K562 (cell line): Measurements from ENCODE around the gene P2RX1.

Experiments
- JUND ChIP-seq, 2 experiments: IDR thresholded peaks; 2 replicates in 1 of 2; 3 replicates in 1 of 2; pipeline ENCODE4 v1.6.1; 2011; ENCODE audit warnings: borderline replicate concordance in 2 of 2, low read depth in 2 of 2, low read length in 2 of 2, improper control_type of control experiment in 1 of 2, missing biosample characterization in 1 of 2, missing genetic modification characterization in 1 of 2, missing genetic modification reagents in 1 of 2
- TCF7L2 ChIP-seq: fragments of 150-350 bp; IDR thresholded peaks from 2 replicates; pipeline ENCODE4 v1.6.1; 2016; ENCODE audit warnings: low read depth, mild to moderate bottlenecking, low read length, moderate library complexity

DNA sequence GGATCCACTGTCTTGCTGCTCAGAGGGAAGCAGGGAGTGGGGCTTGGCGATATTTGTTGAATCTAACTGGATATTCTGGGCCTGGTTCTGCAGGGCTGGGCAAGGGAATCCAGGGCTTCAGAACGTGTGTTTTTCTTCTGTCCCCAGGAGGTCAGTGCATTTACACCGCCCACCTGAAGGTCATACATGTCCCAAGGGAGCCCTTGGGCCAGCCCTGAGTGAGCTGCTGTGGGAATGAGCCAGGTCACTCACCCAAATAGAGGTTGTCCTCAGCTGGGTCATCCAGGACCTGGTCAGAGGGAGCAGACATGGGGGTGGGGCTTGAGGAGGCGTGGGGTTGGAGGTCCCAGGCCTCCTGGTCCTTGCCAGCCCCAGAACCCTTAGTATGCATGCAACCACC is 34.0 kb downstream of the P2RX1 start:
- TF ChIP-seq JUND (IDR thresholded peaks at IDR 0.05; ENCODE audit: borderline replicate concordance, low read depth, low read length) (no peak), JUND (tag; IDR thresholded peaks at IDR 0.05; ENCODE audit: borderline replicate concordance, low read depth, low read length) (no peak), TCF7L2 (no peak)
